ENCODE data around the gene SLITRK3.

GRCh38 chr3:165197481-165197800 lies 1.3 kb upstream of the SLITRK3 start:
- TF ChIP-seq CTCF (IDR thresholded peaks at IDR 0.05): no peak
- TF ChIP-seq POLR2A (IDR thresholded peaks at IDR 0.05; ENCODE audit: low read length): no peak
- no peak for TF ChIP-seq JUN (IDR thresholded peaks at IDR 0.05)
- no peak for TF ChIP-seq MAX (IDR thresholded peaks at IDR 0.05)
- TF ChIP-seq PHF8 (IDR thresholded peaks at IDR 0.05; ENCODE audit: borderline replicate concordance, low read depth): no peak
- no peak for TF ChIP-seq CHD2 (IDR thresholded peaks at IDR 0.05; ENCODE audit: low read length, partially characterized antibody)
- TF ChIP-seq EP300 (IDR thresholded peaks at IDR 0.05): no peak
- TF ChIP-seq RCOR1 (IDR thresholded peaks at IDR 0.05; ENCODE audit: low read depth, low read length): no peak
- no peak for TF ChIP-seq ZSCAN20 (CRISPR knock-in tag; IDR thresholded peaks at IDR 0.05)
